ENCODE data around the gene ERAS. TPM values are rescaled to one million over a fixed set of nuclear protein-coding genes. Genes with fewer than 3 reads are reported as not detected.
"Not testable (repeated sequence)": the region's sequence is repeated elsewhere in the genome, so short reads cannot be mapped to it uniquely, and the experiment has no call there.

ERAS gene
- total and polyA plus RNA-seq, 2 donors: 0.10 TPM; not detected in 1

- 66% methylated on average over 4 of the region's 4 CpGs for WGBS
- not testable (repeated sequence) for H3K4me1 ChIP-seq (ENCODE audit: insufficient read depth); H3K4me3 ChIP-seq (ENCODE audit: low read depth, low read length); DNase-seq (ENCODE audit: extremely low spot score); H3K27ac ChIP-seq (ENCODE audit: low read depth); H3K36me3 ChIP-seq (ENCODE audit: insufficient read depth)
Measured at GRCh38 chrX:48876944-48877343, 50.6 kb downstream of the ERAS start.

Small RNA genes lying within 50 kb of the gene (small RNA-seq; reads per million reads assigned to genes)
- gene RNU6-29P: not detected

Other genes with a start within 250 kb of the ERAS start
- 55.0 TPM for gene WDR13, start 229.0 kb upstream of the ERAS start, total RNA-seq
- 134 TPM for gene WDR13, start 229.0 kb upstream of the ERAS start, polyA plus RNA-seq
- gene WAS, start 142.7 kb upstream of the ERAS start, total RNA-seq: 1.0 TPM
- 6.1 TPM for gene WAS, start 142.7 kb upstream of the ERAS start, polyA plus RNA-seq
- gene SUV39H1, start 129.8 kb upstream of the ERAS start, total RNA-seq: 2.8 TPM
- gene SUV39H1, start 129.8 kb upstream of the ERAS start, polyA plus RNA-seq: 6.0 TPM
- gene GLOD5, start 64.8 kb upstream of the ERAS start, total RNA-seq: not detected
- not detected for gene GLOD5, start 64.8 kb upstream of the ERAS start, polyA plus RNA-seq
- gene GATA1, start 39.9 kb upstream of the ERAS start, total RNA-seq: not detected
- 0.34 TPM for gene GATA1, start 39.9 kb upstream of the ERAS start, polyA plus RNA-seq
- gene HDAC6, start 24.4 kb upstream of the ERAS start, total RNA-seq: 63.8 TPM
- 42.0 TPM for gene HDAC6, start 24.4 kb upstream of the ERAS start, polyA plus RNA-seq
- 1.1 TPM for gene PCSK1N, start 9.1 kb downstream of the ERAS start, total RNA-seq
- 6.9 TPM for gene PCSK1N, start 9.1 kb downstream of the ERAS start, polyA plus RNA-seq
- gene TIMM17B, start 71.3 kb downstream of the ERAS start, total RNA-seq: 15.0 TPM
- 54.4 TPM for gene TIMM17B, start 71.3 kb downstream of the ERAS start, polyA plus RNA-seq
- gene PQBP1, start 71.4 kb downstream of the ERAS start, total RNA-seq: 13.9 TPM
- 102 TPM for gene PQBP1, start 71.4 kb downstream of the ERAS start, polyA plus RNA-seq
- 10.5 TPM for gene SLC35A2, start 85.1 kb downstream of the ERAS start, total RNA-seq
- 18.9 TPM for gene SLC35A2, start 85.1 kb downstream of the ERAS start, polyA plus RNA-seq
- gene PIM2, start 92.5 kb downstream of the ERAS start, total RNA-seq: 4.0 TPM
- gene PIM2, start 92.5 kb downstream of the ERAS start, polyA plus RNA-seq: 8.4 TPM
- gene OTUD5, start 131.1 kb downstream of the ERAS start, total RNA-seq: 21.3 TPM
- gene OTUD5, start 131.1 kb downstream of the ERAS start, polyA plus RNA-seq: 48.9 TPM
- gene KCND1, start 145.3 kb downstream of the ERAS start, total RNA-seq: 2.4 TPM
- 3.3 TPM for gene KCND1, start 145.3 kb downstream of the ERAS start, polyA plus RNA-seq
- gene GRIPAP1, start 175.8 kb downstream of the ERAS start, total RNA-seq: 16.1 TPM
- gene GRIPAP1, start 175.8 kb downstream of the ERAS start, polyA plus RNA-seq: 27.9 TPM
- gene TFE3, start 216.8 kb downstream of the ERAS start, total RNA-seq: 11.7 TPM
- gene TFE3, start 216.8 kb downstream of the ERAS start, polyA plus RNA-seq: 63.5 TPM
- gene CCDC120, start 232.5 kb downstream of the ERAS start, total RNA-seq: 2.7 TPM
- 4.5 TPM for gene CCDC120, start 232.5 kb downstream of the ERAS start, polyA plus RNA-seq
- 4.3 TPM for gene PRAF2, start 247.5 kb downstream of the ERAS start, total RNA-seq
- gene PRAF2, start 247.5 kb downstream of the ERAS start, polyA plus RNA-seq: 44.0 TPM